ENCODE measurements around the gene BCKDHB.

GRCh38 chr6:80331974-80332373 is 225.5 kb downstream of the BCKDHB start:
- TF ChIP-seq CTCF (IDR thresholded peaks at IDR 0.05) (no peak), POLR2A (IDR thresholded peaks at IDR 0.05) (no peak), POLR2AphosphoS5 (IDR thresholded peaks at IDR 0.05) (no peak)

Measured in prostate gland (tissue), 2 donors.